ELR (cell line): ENCODE data around the gene TESK1.
A peak's percentile ranks its signal among the peaks of the same experiment; 100 is the strongest.

Experiments used
- DNase-seq: peaks from one replicate; pipeline ENCODE4 v3.0.0-alpha.2; 2015; ENCODE audit warnings: low read depth

Gene TESK1, protein sequence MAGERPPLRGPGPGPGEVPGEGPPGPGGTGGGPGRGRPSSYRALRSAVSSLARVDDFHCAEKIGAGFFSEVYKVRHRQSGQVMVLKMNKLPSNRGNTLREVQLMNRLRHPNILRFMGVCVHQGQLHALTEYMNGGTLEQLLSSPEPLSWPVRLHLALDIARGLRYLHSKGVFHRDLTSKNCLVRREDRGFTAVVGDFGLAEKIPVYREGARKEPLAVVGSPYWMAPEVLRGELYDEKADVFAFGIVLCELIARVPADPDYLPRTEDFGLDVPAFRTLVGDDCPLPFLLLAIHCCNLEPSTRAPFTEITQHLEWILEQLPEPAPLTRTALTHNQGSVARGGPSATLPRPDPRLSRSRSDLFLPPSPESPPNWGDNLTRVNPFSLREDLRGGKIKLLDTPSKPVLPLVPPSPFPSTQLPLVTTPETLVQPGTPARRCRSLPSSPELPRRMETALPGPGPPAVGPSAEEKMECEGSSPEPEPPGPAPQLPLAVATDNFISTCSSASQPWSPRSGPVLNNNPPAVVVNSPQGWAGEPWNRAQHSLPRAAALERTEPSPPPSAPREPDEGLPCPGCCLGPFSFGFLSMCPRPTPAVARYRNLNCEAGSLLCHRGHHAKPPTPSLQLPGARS

GRCh38 chr9:35604578-35605350 lies at the start of gene TESK1:
TSS of gene TESK1 (plus strand) at chr9:35605262. CDS start at chr9:35605620, 358 bp downstream.
- DNase-seq = peak; percentile 80

- no peak for DNase-seq
Observed at GRCh38 chr9:35555881-35556280, 49.2 kb upstream of the TESK1 start.

DNA sequence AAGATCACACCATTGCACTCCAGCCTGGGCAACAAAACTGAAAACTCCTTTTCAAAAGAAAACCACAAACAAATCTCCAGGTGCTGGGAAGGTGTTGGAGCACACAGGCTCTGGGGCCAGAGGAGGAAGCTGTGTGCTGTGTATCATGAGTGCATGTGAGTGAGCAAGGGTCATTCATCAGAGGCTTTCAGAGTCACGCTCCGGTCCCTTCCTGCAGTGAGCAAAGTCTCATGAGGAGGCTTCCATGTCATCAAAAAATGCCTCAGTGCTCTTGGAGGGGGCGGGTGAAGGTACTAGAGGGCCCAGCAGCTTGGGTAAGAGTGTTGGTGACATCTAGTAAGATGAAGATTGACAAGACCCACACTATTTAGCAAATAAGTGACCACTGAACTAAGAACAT lies 48.3 kb upstream of the TESK1 start:
- no peak for DNase-seq

DNA sequence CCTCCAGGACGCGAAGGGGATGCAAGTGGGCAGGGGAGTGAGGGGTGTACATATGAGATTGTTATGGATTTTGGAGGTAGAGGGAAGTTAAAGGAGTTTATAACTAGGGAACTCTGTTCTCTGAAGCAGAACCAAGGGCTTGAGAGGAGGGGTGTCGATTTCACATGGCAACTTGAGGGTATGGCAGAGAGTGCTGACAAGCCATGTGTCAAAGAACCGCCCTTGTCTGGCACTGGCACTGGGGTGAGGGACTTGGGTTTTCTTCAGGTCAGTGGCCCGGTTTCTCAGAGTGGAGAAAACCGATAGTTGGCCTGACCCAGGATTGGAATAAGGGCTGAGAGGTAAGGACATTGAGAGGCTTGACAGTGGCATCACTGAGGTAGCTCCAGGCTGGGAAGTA lies 47.7 kb upstream of the TESK1 start:
- DNase-seq = no peak

- no peak for DNase-seq
Observed at GRCh38 chr9:35558185-35558584, 46.9 kb upstream of the TESK1 start.

- DNase-seq = no peak
Observed at GRCh38 chr9:35559792-35560530, 45.1 kb upstream of the TESK1 start.

DNA sequence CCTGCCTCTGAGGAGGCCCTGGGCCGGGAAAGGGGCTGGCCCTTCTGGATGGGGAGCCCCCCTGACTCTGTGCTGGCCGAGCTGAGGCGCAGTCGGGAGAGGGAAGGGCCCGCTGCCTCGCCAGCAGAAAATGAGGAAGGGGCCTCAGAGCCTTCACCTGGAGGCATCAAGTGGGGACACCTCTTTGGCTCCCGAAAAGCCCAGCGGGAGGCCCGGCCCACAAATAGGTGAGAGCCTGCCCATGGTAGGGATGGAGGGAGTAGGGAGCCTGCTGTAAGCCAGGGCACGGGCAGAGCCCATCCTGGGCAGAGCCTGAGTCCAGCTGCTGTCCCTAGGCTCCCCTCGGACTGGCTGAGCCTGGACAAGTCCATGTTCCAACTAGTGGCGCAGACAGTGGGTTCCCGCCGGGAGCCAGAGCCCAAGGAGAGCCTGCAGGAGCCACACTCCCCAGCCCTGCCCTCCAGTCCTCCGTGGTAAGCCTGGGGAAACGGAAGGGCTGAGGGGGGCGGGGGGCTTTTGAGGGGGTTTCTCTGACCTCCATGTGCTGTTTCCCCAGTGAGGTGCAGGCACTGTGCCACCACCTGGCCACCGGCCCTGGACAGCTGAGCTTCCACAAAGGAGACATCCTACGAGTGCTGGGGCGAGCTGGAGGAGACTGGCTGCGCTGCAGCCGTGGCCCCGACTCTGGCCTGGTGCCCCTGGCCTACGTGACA lies 44.3 kb upstream of the TESK1 start:
- no peak for DNase-seq

- no peak for DNase-seq
Observed at GRCh38 chr9:35561468-35562261, 43.4 kb upstream of the TESK1 start.

- DNase-seq = no peak
Observed at GRCh38 chr9:35562895-35563780, 41.9 kb upstream of the TESK1 start.

DNA sequence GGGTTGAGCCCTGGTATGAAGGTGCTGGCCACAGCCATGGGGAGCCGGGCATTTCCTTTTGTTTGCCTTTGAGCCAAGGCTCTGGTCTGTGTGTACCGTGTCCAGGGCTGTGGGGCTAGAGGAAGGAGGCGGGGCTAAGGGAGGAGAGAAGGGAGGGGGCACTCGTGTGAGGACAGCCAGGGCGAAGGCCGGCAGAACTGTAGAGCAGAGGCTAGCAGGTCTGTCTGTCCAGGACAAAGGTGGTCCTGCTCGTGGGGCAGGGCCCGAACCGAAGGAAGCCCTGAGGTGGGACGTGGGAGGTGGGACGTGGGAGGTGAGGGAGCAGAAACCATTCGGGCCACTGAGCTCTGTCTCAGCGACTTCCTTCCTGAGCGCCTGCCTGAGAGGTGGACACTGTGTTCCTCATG lies 41.3 kb upstream of the TESK1 start:
- no peak for DNase-seq

DNA sequence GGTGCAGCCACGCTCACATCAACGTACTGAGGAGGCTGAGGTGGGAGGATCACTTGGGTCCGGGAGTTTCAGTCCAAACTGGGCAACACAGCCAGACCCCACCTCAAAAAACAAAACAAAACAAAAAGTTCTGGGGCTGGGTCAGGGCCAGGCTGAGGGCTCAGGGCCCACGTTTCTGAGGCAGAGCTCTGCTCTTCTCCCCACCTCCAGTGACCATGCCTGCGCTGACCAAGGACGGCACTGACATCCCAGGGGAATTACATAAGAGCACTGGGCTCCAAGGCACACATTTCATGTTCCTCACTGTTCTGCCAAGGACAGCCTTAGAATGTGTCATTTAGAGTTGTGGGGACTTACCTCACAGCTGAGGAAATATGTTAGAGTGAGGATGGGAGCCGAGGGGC lies 40.4 kb upstream of the TESK1 start:
- no peak for DNase-seq

- DNase-seq = peak; percentile 32
Observed at GRCh38 chr9:35566417-35566816, 38.6 kb upstream of the TESK1 start.

DNA sequence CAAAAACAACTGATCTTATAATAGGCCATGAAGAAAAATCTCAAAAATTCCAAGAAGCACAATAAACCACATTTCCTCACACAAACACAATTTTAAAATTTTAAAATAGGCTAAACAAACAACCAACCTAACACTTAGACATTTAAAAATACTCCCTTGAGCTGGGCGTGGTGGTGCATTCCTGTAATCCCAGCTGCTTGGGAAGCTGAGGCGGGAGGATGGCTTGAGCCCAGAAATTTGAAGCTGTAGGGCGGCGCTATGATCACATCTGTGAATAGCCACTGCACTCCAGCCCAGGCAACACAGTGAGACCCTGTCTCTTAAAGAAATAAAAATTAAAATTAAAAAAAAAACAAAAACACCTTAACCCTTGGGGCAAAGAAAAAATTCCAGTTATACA lies 36.9 kb upstream of the TESK1 start:
- DNase-seq = no peak

GRCh38 chr9:35569206-35569605 lies 35.9 kb upstream of the TESK1 start:
- no peak for DNase-seq

DNA sequence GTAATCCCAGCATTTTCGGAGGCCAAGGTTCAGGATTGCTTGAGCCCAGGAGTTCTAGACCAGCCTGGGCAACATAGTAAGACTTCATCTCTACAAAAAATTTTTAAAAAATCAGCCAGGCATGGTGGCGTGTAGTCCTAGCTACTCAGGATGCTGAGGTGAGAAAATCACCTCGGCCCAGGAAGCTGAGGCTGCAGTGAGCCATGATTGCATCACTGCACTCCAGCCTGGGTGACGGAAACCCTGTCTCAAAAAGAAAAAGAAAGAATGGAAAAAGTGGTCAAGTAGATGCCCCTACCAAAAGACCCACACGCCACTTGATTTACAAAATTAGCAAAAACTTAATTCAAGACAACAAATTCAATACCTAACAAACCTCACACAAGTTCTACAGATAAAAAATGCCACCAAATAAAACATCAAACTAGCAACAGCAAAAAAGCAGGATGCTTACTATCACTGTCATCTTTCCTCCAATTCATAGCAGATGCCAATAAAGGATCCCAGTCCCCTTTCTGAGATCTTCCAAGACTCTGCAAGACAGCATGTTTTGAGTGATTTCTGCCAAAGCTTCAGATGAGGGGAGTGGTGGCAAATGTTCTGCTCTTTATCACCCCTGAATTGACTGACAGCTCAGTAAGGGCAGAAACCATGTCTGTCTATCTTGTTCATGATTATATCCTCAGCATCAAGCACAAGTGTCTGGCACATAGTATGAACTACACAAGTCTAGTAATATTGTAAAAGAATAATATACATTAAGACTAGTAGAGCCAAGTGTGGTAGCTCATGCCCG lies 34.2 kb upstream of the TESK1 start:
- peak; percentile 54 for DNase-seq

GRCh38 chr9:35574578-35575122 lies 30.4 kb upstream of the TESK1 start:
- no peak for DNase-seq

DNA sequence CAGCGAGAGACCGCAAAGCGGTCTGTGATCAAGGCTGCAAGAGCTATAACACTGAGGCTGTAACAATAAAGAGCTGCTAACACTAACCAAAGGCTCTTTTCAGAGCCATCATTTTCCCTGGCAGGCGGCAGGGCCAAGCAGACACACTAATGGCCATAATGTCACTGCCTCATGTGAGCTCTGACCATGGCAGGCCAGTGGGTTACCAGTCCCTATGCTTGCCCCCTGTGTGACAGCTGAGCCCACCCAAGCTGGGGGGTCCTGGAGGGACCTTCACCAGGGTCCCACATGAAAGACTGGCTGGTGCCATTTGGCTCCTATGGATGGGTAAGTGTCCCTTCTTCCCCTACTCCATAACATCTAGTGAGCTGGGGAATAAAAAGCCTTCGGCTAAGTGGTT lies 29.6 kb upstream of the TESK1 start:
- no peak for DNase-seq

DNA sequence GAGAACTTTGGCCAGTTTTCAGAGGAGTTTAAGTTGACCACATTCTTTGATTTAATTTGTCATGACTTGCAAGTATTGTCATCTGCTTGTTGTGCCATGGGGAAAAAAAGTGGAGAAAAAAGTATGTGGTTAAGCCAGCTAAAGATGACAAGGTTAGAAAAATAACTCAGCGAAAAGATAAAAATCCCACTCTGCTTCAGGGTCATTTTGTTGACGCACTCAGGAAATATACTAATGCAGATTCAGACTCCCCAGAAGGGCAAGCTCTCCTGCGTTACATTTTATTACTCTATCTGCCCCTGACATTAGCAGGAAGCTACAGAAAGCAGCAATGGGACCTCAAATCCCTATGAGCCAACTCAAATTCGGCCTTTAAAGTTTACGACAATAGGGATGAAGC lies 27.6 kb upstream of the TESK1 start:
- DNase-seq = no peak

- DNase-seq = peak; percentile 50
Observed at GRCh38 chr9:35579130-35579529, 25.9 kb upstream of the TESK1 start.
